IPS DF 6.9 (cell line): Measurements from ENCODE around the gene SLC35F5.
"Not testable (repeated sequence)": the region's sequence is repeated elsewhere in the genome, so short reads cannot be mapped to it uniquely, and the experiment has no call there.

Experiments used
- DNase-seq: peaks from one replicate; pipeline ENCODE4 v3.0.0-alpha.2; 2013; ENCODE audit warnings: low read depth, low spot score
- H3K27ac ChIP-seq: one replicate; pipeline ENCODE4 v1.5.1; 2013; ENCODE audit warnings: low read length, control low read depth
- H3K27me3 ChIP-seq: 2 replicates; pipeline ENCODE4 v1.6.1; 2013; ENCODE audit warnings: mild to moderate bottlenecking, low read length; ENCODE audit not compliant: control insufficient read depth, insufficient read depth
- H3K36me3 ChIP-seq: 2 replicates; pipeline ENCODE4 v1.6.1; 2013; ENCODE audit warnings: low read length; ENCODE audit not compliant: control insufficient read depth, insufficient read depth
- H3K4me1 ChIP-seq: 2 replicates; pipeline ENCODE4 v1.6.1; 2013; ENCODE audit warnings: low read length; ENCODE audit not compliant: control insufficient read depth, insufficient read depth
- H3K4me3 ChIP-seq: 2 replicates; pipeline ENCODE4 v1.5.1; 2013; ENCODE audit warnings: mild to moderate bottlenecking, low read length
- H3K9me3 ChIP-seq: 2 replicates; pipeline ENCODE4 v1.6.1; 2013; ENCODE audit warnings: low read length, inconsistent platforms; ENCODE audit not compliant: control insufficient read depth, insufficient read depth
- WGBS: extraction: QIAGEN DNeasy Blood & Tissue Kit; methylation state at CpG from one replicate; pipeline ENCODE4 v1.1.7; 2013; ENCODE audit warnings: mixed read lengths, missing lambda C conversion rate; ENCODE audit not compliant: insufficient read length, insufficient coverage; 5-methylcytosine and 5-hydroxymethylcytosine counted together

The SLC35F5 gene

GRCh38 chr2:113712941-113713340 lies 43.5 kb downstream of the SLC35F5 start:
- H3K4me1 ChIP-seq: no peaks in the 10 kb centered on the region
- H3K9me3 ChIP-seq: no peaks in the 10 kb centered on the region
- no peaks in the 10 kb centered on the region for H3K36me3 ChIP-seq
- no peak for DNase-seq
- H3K27ac ChIP-seq: no peak overlapping the region
- H3K27me3 ChIP-seq: no peaks in the 10 kb centered on the region
- H3K4me3 ChIP-seq: no peak overlapping the region
- WGBS: no CpG with 5 or more reads among the region's 2 CpGs

DNA sequence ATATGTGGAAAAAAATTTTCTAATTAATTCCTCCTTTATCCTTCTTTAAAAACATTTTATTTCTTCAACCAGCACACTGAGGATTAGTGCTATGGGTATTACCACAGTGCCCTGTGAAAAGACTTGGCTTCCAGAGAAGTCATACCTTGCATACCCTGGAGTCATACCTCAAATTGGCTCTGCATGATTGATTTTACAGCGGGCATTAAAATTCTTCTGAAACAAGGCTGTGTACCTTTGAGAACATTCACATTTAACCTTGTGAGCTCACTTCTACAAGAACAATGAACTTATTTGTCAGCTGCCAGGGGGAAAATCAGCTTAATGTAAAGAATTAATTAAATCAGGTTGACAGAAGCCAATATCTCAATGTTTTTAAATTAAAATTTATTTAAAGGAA lies 44.6 kb downstream of the SLC35F5 start:
- Histone ChIP-seq H3K27ac (no peak overlapping the region), H3K36me3 (no peaks in the 10 kb centered on the region), H3K9me3 (no peaks in the 10 kb centered on the region), H3K27me3 (no peaks in the 10 kb centered on the region), H3K4me1 (no peaks in the 10 kb centered on the region), H3K4me3 (no peak overlapping the region)
- DNase-seq: no peak
- WGBS: no CpG with 5 or more reads among the region's 1 CpG

DNA sequence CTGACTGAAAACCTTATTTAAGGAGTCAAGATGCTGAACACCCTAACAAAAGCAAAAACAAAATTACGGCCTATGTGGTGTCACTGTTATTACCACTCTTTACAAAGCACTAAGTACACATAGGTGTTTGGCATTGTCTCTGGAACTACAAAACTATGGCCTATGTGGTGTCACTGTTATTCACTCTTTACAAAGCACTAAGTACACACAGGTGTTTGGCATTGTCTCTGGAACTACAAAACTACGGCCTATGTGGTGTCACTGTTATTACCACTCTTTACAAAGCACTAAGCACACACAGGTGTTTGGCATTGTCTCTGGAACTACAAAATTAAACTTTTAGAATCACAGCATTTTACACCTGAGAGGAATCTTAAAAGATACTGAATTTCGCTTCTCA lies 47.4 kb downstream of the SLC35F5 start:
- Histone ChIP-seq H3K4me3 (no peak overlapping the region), H3K27me3 (no peaks in the 10 kb centered on the region), H3K36me3 (no peaks in the 10 kb centered on the region), H3K9me3 (no peaks in the 10 kb centered on the region), H3K4me1 (no peaks in the 10 kb centered on the region), H3K27ac (no peak overlapping the region)
- DNase-seq: no peak
- WGBS: no CpG with 5 or more reads among the region's 3 CpGs

DNA sequence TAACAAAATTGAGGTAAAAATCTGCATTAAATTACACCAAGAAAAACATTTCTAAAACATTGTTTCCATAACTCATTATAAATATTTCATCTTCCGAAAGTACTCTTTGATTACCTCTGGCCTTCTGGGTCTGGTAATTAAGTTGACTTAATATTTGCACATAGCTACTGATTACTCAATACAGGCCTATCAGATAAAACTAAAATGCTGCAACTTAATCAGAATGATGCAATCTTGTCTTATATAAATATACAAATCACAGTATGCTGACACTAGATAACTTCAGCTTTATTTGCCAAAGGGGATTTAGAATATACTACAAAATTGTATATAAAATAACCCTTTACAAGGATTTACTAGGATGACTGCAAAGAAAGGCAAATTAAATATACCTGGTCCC lies 49.3 kb downstream of the SLC35F5 start:
- WGBS: no CpG with 5 or more reads among the region's 1 CpG

GRCh38 chr2:113705982-113706523 lies 50.4 kb downstream of the SLC35F5 start:
- H3K36me3 ChIP-seq: no peaks in the 10 kb centered on the region
- no peaks in the 10 kb centered on the region for H3K4me1 ChIP-seq
- no peak overlapping the region for H3K27ac ChIP-seq
- H3K4me3 ChIP-seq: no peak overlapping the region
- no peak for DNase-seq
- H3K9me3 ChIP-seq: no peaks in the 10 kb centered on the region
- H3K27me3 ChIP-seq: no peaks in the 10 kb centered on the region
- no CpG with 5 or more reads among the region's 7 CpGs for WGBS

More for the DNA sequence above, 49.3 kb downstream of the SLC35F5 start:
- H3K36me3 ChIP-seq: no peaks in the 10 kb centered on the region
- H3K27me3 ChIP-seq: no peaks in the 10 kb centered on the region
- H3K4me3 ChIP-seq: no peak overlapping the region
- H3K27ac ChIP-seq: no peak overlapping the region
- DNase-seq: no peak
- no peaks in the 10 kb centered on the region for H3K9me3 ChIP-seq
- H3K4me1 ChIP-seq: no peaks in the 10 kb centered on the region

DNA sequence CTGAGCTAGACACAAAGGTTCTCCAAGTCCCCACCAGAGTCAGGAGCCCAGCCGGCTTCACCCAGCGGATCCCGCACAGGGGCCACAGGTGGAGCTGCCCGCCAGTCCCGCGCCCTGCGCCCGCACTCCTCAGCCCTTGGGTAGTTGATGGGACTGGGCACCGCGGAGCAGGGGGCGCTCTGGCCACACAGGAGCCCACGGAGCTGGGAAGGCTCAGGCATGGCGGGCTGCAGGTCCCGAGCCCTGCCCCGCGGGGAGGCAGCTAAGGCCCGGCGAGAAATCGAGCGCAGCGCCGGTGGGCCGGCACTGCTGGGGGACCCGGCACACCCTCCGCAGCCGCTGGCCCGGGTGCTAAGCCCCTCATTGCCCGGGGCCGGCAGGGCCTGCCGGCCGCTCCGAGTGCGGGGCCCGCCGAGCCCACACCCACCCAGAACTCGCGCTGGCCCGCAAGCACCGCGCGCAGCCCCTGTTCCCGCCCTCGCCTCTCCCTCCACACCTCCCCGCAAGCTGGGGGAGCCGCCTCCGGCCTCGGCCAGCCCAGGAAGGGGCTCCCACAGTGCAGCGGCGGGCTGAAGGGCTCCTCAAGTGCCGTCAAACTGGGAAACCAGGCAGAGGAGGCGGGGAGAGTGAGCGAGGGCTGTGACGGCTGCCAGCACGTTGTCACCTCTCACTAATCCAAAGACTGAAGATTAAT lies 52.0 kb downstream of the SLC35F5 start:
- not testable (repeated sequence) for H3K4me3 ChIP-seq, DNase-seq
- WGBS: no CpG with 5 or more reads among the region's 54 CpGs

GRCh38 chr2:113703386-113704299 lies 52.8 kb downstream of the SLC35F5 start:
- Histone ChIP-seq H3K36me3 (no peaks in the 10 kb centered on the region), H3K27me3 (no peaks in the 10 kb centered on the region), H3K4me3 (no peak overlapping the region), H3K27ac (no peak overlapping the region), H3K9me3 (no peaks in the 10 kb centered on the region), H3K4me1 (no peaks in the 10 kb centered on the region)
- WGBS: no CpG with 5 or more reads among the region's 25 CpGs
- DNase-seq: no peak

More for the DNA sequence above, 52.0 kb downstream of the SLC35F5 start:
- H3K27me3 ChIP-seq, H3K27ac ChIP-seq, H3K9me3 ChIP-seq, H3K36me3 ChIP-seq, H3K4me1 ChIP-seq: not testable (repeated sequence)

DNA sequence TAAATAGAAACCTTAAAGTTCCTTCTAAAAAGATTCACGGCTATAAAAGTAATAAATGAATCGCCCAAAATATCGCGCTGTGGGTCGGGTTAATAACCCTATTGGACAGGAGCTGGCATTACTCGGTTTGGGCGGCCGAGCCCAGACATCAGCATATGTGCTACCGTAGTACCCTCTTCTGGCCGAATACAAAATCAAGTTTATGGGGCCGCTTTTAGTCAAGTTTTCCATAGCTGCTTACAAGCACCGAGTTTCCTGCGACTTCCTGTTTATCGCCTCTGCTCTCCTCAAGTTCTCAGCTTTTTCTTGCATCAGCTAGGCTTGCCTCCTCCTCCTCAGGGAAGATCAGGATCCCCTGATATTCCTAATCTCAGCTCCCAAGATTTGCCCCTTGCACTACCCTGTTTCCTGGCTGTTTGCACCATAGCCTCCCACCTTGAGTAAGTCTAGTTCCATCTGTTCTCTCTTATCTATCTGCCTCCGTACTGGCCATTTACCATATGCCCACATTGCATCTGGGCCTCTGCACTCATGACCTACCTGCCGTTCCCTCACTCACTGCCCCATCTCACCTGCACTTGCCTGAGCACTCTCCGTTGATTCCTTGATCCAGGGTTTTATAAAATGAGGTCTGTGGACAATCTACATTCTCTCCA lies 56.1 kb downstream of the SLC35F5 start:
- Histone ChIP-seq H3K4me3 (no peak overlapping the region), H3K36me3 (no peaks in the 10 kb centered on the region), H3K27ac (no peak overlapping the region), H3K4me1 (no peaks in the 10 kb centered on the region), H3K9me3 (no peaks in the 10 kb centered on the region), H3K27me3 (no peaks in the 10 kb centered on the region)
- DNase-seq: peak; percentile 4
- no CpG with 5 or more reads among the region's 17 CpGs for WGBS

- Histone ChIP-seq H3K36me3 (no peaks in the 10 kb centered on the region), H3K27ac (no peak overlapping the region), H3K4me3 (no peak overlapping the region), H3K4me1 (no peaks in the 10 kb centered on the region), H3K9me3 (no peaks in the 10 kb centered on the region), H3K27me3 (no peaks in the 10 kb centered on the region)
- WGBS: no CpG with 5 or more reads among the region's 5 CpGs
- DNase-seq: no peak
These were observed 57.5 kb downstream of the SLC35F5 start for GRCh38 chr2:113698892-113699447.

- DNase-seq, H3K4me3 ChIP-seq, H3K27me3 ChIP-seq, H3K9me3 ChIP-seq, H3K4me1 ChIP-seq, H3K36me3 ChIP-seq, H3K27ac ChIP-seq: not testable (repeated sequence)
- no CpG with 5 or more reads among the region's 2 CpGs for WGBS
These were observed 58.2 kb downstream of the SLC35F5 start for GRCh38 chr2:113698251-113698650.
